HepG2 (cell line): Measurements from ENCODE around the gene HDGFL3. TPM values are rescaled to one million over a fixed set of nuclear protein-coding genes. Genes with fewer than 3 reads are reported as not detected.

ENCODE experiments used
- ATAC-seq: fragments of 200-7000 bp; cut with Tn5 transposase; 3 replicates; pipeline ENCODE4 v1.9.1; 2020; ENCODE audit warnings: mild to moderate bottlenecking, moderate library complexity
- BruUV-seq: library from RNA; stranded (reverse); fragments of 400-500 nt; replicated peaks from 2 replicates; lab custom pipeline; 2021; lab: Mats Ljungman, UMichigan
- CTCF ChIA-PET: fragments of 300-600 bp; formaldehyde crosslinking; extraction: SDS; loops from one replicate; lab custom pipeline; 2021; ENCODE audit warnings: low total read pairs, inconsistent platforms, low intra/inter-chr PET ratio; lab: Yijun Ruan, JAX
- POLR2A ChIA-PET: fragments of 350-600 bp; sonication (Branson Sonifier 250); formaldehyde crosslinking; loops from one replicate; lab custom pipeline; 2020; ENCODE audit warnings: antibody characterized with exemption, inconsistent platforms; lab: Yijun Ruan, JAX
- DNase-seq: peaks from one replicate; pipeline ENCODE4 v3.0.0-alpha.2; 2015; ENCODE audit warnings: low spot score
- FAIRE-seq: peaks from 3 replicates; lab custom pipeline; 2011; peaks lifted over from hg19 to GRCh38; lab: Jason Lieb, UNC
- H2AFZ ChIP-seq: one replicate; pipeline ENCODE4 v1.6.1; 2011; ENCODE audit warnings: low read length, inconsistent platforms
- H3K27ac ChIP-seq: fragments of 300-600 bp; 3 replicates; pipeline ENCODE4 v1.8.0; 2011; ENCODE audit warnings: mixed run types, mild to moderate bottlenecking, mixed read lengths, low read length, inconsistent platforms; ENCODE audit not compliant: insufficient read depth; ENCODE audit errors: extremely low read length
- H3K27me3 ChIP-seq, 2 experiments: fragments of 200-600 bp in 1 of 2; 2 replicates in 1 of 2; 3 replicates in 1 of 2; pipeline versions ENCODE4 v1.6.0 to v1.8.0; 2011; ENCODE audit warnings: low read length in 2 of 2, mild to moderate bottlenecking in 2 of 2, moderate library complexity in 2 of 2, inconsistent platforms in 1 of 2; ENCODE audit not compliant: insufficient read depth in 2 of 2, control insufficient read depth in 1 of 2
- H3K36me3 ChIP-seq, 2 experiments: fragments of 200-600 bp in 1 of 2; replicated peaks in 1 of 2; 2 replicates in 1 of 2; 3 replicates in 1 of 2; pipeline versions ENCODE4 v1.5.1 to v1.8.0; 2011; ENCODE audit warnings: low read length in 2 of 2, inconsistent platforms in 1 of 2; ENCODE audit not compliant: insufficient read depth in 2 of 2, control insufficient read depth in 1 of 2
- H3K4me1 ChIP-seq: 2 replicates; pipeline ENCODE4 v1.5.1; 2012; ENCODE audit warnings: low read length, inconsistent platforms; ENCODE audit not compliant: insufficient read depth
- H3K4me2 ChIP-seq: 2 replicates; pipeline ENCODE4 v1.6.0; 2011; ENCODE audit warnings: low read depth, low read length, inconsistent platforms
- H3K4me3 ChIP-seq, 3 experiments: fragments of 200-600 bp in 1 of 3; sonication (generic), shearing (Covaris generic) in 1 of 3; replicated peaks in 1 of 3; 2 replicates each; pipeline ENCODE4 v1.5.1; 2011 to 2016; ENCODE audit warnings: low read length in 3 of 3, inconsistent platforms in 2 of 3, low read depth in 2 of 3, mild to moderate bottlenecking in 2 of 3, control low read depth in 1 of 3, mixed read lengths in 1 of 3; ENCODE audit not compliant: insufficient read depth in 1 of 3
- H3K79me2 ChIP-seq: one replicate; pipeline ENCODE4 v1.6.1; 2011; ENCODE audit warnings: low read length, inconsistent platforms; ENCODE audit not compliant: insufficient read depth
- H3K9ac ChIP-seq: 2 replicates; pipeline ENCODE4 v1.6.0; 2011; ENCODE audit warnings: mild to moderate bottlenecking, low read depth, low read length, inconsistent platforms; ENCODE audit not compliant: insufficient read depth
- H3K9me3 ChIP-seq: 2 replicates; pipeline ENCODE4 v1.5.1; 2012; ENCODE audit warnings: mild to moderate bottlenecking, low read length
- H4K20me1 ChIP-seq: 2 replicates; pipeline ENCODE4 v1.6.0; 2011; ENCODE audit warnings: inconsistent platforms, mild to moderate bottlenecking, low read length, moderate library complexity; ENCODE audit not compliant: insufficient read depth
- ELF3 ChIP-seq: IDR thresholded peaks from 2 replicates; pipeline ENCODE4 v1.6.1; 2016; ENCODE audit warnings: missing genetic modification reagents, missing compliant biosample characterization
- HIVEP1 ChIP-seq: sonication (generic); formaldehyde crosslinking; IDR thresholded peaks from 2 replicates; pipeline ENCODE4 v1.4.0; 2020; ENCODE audit warnings: mild to moderate bottlenecking, missing genetic modification reagents
- IKZF4 ChIP-seq: sonication (generic); formaldehyde crosslinking; IDR thresholded peaks from 2 replicates; pipeline ENCODE4 v1.5.1; 2020; ENCODE audit warnings: borderline replicate concordance, mild to moderate bottlenecking, low read depth, missing genetic modification reagents; ENCODE audit errors: not compliant biosample characterization
- IRF2 ChIP-seq: IDR thresholded peaks from 2 replicates; pipeline ENCODE4 v1.6.1; 2018; ENCODE audit warnings: missing genetic modification reagents, missing compliant biosample characterization
- MLLT10 ChIP-seq: sonication (generic); formaldehyde crosslinking; IDR thresholded peaks from 2 replicates; pipeline ENCODE4 v1.4.0; 2020; ENCODE audit warnings: missing genetic modification reagents
- ZNF343 ChIP-seq: sonication (generic); formaldehyde crosslinking; IDR thresholded peaks from 2 replicates; pipeline ENCODE4 v1.4.0; 2020; ENCODE audit warnings: mild to moderate bottlenecking, missing genetic modification reagents
- ZNF549 ChIP-seq: sonication (generic); formaldehyde crosslinking; IDR thresholded peaks from 2 replicates; pipeline ENCODE4 v1.5.0; 2020; ENCODE audit warnings: missing genetic modification reagents
- ZNF607 ChIP-seq: sonication (generic); formaldehyde crosslinking; IDR thresholded peaks from 2 replicates; pipeline ENCODE4 v1.5.1; 2020; ENCODE audit warnings: missing genetic modification reagents, mild to moderate bottlenecking, borderline replicate concordance
- ZNF891 ChIP-seq: sonication (generic); formaldehyde crosslinking; IDR thresholded peaks from 2 replicates; pipeline ENCODE4 v1.5.0; 2020; ENCODE audit warnings: mild to moderate bottlenecking, missing genetic modification reagents
- WGBS: methylation state at CpG from one replicate; pipeline ENCODE4 v1.1.6; 2017; ENCODE audit warnings: low lambda C conversion rate; 5-methylcytosine and 5-hydroxymethylcytosine counted together
- in situ Hi-C: cut with HindIII; loops from 2 replicates; pipeline ENCODE4 v1.10.0; 2017; ENCODE audit warnings: low pct_unique_long_range_greater_than_20kb; ENCODE audit not compliant: extremely low pct_ligation_motif_present
- intact Hi-C: fragments of 100-400 bp; cut with micrococcal nuclease; formaldehyde crosslinking; loops from one replicate; pipeline ENCODE4 v1.10.0; 2022; ENCODE audit not compliant: unreplicated experiment
- polyA plus RNA-seq, 8 experiments: library from polyadenylated mRNA; depleted of rRNA in 3 of 8; stranded (reverse) in 7 of 8; unstranded in 1 of 8; fragments of >200 nt; fragmentation: Illumina TruSeq in 4 of 8; extraction: Trizol in 4 of 8; gene quantifications; 2 replicates each; pipeline versions ENCODE4 v1.2.1 to v1.2.3, GENCODE V29; 2011 to 2016; ENCODE audit warnings: low read depth in 4 of 8, missing spikeins in 1 of 8, mixed read lengths in 1 of 8; ENCODE audit not compliant: insufficient read depth in 1 of 8
- total RNA-seq, 5 experiments: library from RNA; depleted of rRNA; stranded (reverse); fragments of >200 nt; fragmentation: Illumina TruSeq; extraction: Trizol; gene quantifications; 2 replicates each; pipeline ENCODE4 v1.2.3, GENCODE V29; 2016; ENCODE audit warnings: low read depth in 1 of 5
- TF ChIP-seq, protein P1 (sequence below): sonication (generic); formaldehyde crosslinking; IDR thresholded peaks from 2 replicates; pipeline ENCODE4 v1.4.0; 2020; ENCODE audit warnings: missing genetic modification reagents
- TF ChIP-seq, protein P2 (sequence below): sonication (generic); formaldehyde crosslinking; IDR thresholded peaks from 2 replicates; pipeline ENCODE4 v1.4.0; 2020; ENCODE audit warnings: missing genetic modification reagents
- TF ChIP-seq, protein P3 (sequence below): sonication (generic); formaldehyde crosslinking; IDR thresholded peaks from 2 replicates; pipeline ENCODE4 v1.4.0; 2020; ENCODE audit warnings: missing genetic modification reagents

The HDGFL3 gene
- total and polyA plus RNA-seq, 2 of the 13 experiments (the other 11 are each of a cell fraction or from before 2014, with no cell fraction given), result 0.07 to 0.09 TPM

DNA sequence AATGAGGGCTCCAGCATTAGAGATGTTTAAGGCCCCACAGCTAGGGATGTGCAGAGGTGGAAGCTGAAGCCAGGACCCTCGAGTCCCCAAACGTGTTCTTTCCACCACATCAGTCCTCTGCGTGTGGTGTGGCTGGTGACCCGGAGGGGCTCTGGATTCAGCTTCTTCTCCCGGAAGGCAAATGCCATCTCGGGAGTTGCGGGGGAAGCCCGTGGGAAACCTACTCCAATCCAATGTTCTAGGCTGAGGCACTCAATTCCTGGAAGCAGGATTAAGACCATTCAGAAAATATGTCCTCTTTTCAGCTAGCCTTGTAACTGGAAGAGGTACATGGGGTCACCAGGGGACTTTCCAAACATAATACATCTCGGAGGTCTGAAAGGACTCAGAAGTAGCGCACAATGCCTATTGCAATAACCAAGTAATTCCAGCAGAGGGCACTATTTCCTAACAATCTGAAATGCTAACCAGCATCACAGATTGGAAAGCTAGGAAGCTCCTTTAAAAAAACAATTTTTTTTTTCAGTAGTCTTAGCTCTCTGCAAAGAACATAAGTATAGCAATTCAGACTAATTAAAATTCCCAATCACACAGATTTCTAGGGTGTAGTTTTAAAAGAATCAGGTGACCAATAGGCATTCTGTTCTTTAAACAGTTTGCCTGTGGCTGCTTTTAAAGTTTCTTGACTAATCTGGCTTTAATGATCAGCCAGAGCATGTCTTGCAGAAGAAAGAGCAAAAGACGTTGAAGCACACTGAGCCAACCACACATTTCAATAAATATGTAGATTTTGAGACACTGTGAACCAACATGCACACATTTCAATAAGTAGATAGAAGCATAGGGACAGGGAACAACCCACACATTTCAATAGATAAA, 40.8 kb upstream of the HDGFL3 start (continued):
- TF ChIP-seq, protein P1, sequence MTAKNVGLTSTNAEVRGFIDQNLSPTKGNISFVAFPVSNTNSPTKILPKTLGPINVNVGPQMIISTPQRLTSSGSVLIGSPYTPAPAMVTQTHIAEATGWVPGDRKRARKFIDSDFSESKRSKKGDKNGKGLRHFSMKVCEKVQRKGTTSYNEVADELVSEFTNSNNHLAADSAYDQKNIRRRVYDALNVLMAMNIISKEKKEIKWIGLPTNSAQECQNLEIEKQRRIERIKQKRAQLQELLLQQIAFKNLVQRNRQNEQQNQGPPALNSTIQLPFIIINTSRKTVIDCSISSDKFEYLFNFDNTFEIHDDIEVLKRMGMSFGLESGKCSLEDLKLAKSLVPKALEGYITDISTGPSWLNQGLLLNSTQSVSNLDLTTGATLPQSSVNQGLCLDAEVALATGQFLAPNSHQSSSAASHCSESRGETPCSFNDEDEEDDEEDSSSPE (CRISPR knock-in tag), result no peak
- TF ChIP-seq IKZF4 (CRISPR knock-in tag) (no peak), IRF2 (no peak), ZNF549 (CRISPR knock-in tag) (no peak)

DNA sequence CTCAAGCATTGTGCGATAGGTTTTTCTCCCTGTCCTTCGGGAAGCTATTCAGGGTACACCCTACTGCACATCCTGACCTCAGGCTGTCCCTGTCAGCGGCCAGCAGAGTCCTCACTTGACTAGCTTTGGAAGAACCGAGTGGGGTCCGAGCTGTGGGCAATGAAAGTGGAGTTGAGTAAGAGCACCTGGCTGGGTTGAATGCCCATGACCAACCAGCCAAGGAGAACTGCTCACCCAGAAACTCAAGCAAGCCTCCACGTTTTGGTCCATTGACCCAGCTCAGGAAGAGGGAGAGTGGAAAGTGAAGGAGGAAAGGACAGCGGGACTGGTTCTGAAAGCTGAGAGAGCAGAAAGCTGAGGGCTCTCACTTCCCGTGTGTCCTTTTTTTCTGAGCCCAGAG, 36.0 kb upstream of the HDGFL3 start:
- Histone ChIP-seq H3K36me3 (no peaks in the 10 kb centered on the region), H3K9me3 (no peaks in the 10 kb centered on the region), H3K4me1 (no peaks in the 10 kb centered on the region), H3K27me3 (no peaks in the 10 kb centered on the region; a peak in 1 of 5 replicates), H2AFZ (no peak overlapping the region), H3K4me3 (no peak overlapping the region), H3K27ac (no peak overlapping the region), H3K9ac (no peak overlapping the region), H3K79me2 (no peaks in the 10 kb centered on the region), H4K20me1 (no peaks in the 10 kb centered on the region), H3K4me2 (no peak overlapping the region)
- CTCF ChIA-PET, result no interaction called here
- intact Hi-C loops (no loop called here), in situ Hi-C loops (no loop called here)
- no peak for FAIRE-seq
- WGBS, result 11% methylated on average over 8 of the region's 8 CpGs
- POLR2A ChIA-PET, result no interaction called here
- no TSS peak for BruUV-seq
- no peak for ATAC-seq
- DNase-seq, result no peak
- TF ChIP-seq HIVEP1 (CRISPR knock-in tag), result no peak
- TF ChIP-seq ZNF607, result no peak
- TF ChIP-seq ELF3, result no peak
- TF ChIP-seq, protein P2, sequence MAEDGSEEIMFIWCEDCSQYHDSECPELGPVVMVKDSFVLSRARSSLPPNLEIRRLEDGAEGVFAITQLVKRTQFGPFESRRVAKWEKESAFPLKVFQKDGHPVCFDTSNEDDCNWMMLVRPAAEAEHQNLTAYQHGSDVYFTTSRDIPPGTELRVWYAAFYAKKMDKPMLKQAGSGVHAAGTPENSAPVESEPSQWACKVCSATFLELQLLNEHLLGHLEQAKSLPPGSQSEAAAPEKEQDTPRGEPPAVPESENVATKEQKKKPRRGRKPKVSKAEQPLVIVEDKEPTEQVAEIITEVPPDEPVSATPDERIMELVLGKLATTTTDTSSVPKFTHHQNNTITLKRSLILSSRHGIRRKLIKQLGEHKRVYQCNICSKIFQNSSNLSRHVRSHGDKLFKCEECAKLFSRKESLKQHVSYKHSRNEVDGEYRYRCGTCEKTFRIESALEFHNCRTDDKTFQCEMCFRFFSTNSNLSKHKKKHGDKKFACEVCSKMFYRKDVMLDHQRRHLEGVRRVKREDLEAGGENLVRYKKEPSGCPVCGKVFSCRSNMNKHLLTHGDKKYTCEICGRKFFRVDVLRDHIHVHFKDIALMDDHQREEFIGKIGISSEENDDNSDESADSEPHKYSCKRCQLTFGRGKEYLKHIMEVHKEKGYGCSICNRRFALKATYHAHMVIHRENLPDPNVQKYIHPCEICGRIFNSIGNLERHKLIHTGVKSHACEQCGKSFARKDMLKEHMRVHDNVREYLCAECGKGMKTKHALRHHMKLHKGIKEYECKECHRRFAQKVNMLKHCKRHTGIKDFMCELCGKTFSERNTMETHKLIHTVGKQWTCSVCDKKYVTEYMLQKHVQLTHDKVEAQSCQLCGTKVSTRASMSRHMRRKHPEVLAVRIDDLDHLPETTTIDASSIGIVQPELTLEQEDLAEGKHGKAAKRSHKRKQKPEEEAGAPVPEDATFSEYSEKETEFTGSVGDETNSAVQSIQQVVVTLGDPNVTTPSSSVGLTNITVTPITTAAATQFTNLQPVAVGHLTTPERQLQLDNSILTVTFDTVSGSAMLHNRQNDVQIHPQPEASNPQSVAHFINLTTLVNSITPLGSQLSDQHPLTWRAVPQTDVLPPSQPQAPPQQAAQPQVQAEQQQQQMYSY, result no peak
- no peak for TF ChIP-seq ZNF891 (CRISPR knock-in tag)
- TF ChIP-seq, protein P3, sequence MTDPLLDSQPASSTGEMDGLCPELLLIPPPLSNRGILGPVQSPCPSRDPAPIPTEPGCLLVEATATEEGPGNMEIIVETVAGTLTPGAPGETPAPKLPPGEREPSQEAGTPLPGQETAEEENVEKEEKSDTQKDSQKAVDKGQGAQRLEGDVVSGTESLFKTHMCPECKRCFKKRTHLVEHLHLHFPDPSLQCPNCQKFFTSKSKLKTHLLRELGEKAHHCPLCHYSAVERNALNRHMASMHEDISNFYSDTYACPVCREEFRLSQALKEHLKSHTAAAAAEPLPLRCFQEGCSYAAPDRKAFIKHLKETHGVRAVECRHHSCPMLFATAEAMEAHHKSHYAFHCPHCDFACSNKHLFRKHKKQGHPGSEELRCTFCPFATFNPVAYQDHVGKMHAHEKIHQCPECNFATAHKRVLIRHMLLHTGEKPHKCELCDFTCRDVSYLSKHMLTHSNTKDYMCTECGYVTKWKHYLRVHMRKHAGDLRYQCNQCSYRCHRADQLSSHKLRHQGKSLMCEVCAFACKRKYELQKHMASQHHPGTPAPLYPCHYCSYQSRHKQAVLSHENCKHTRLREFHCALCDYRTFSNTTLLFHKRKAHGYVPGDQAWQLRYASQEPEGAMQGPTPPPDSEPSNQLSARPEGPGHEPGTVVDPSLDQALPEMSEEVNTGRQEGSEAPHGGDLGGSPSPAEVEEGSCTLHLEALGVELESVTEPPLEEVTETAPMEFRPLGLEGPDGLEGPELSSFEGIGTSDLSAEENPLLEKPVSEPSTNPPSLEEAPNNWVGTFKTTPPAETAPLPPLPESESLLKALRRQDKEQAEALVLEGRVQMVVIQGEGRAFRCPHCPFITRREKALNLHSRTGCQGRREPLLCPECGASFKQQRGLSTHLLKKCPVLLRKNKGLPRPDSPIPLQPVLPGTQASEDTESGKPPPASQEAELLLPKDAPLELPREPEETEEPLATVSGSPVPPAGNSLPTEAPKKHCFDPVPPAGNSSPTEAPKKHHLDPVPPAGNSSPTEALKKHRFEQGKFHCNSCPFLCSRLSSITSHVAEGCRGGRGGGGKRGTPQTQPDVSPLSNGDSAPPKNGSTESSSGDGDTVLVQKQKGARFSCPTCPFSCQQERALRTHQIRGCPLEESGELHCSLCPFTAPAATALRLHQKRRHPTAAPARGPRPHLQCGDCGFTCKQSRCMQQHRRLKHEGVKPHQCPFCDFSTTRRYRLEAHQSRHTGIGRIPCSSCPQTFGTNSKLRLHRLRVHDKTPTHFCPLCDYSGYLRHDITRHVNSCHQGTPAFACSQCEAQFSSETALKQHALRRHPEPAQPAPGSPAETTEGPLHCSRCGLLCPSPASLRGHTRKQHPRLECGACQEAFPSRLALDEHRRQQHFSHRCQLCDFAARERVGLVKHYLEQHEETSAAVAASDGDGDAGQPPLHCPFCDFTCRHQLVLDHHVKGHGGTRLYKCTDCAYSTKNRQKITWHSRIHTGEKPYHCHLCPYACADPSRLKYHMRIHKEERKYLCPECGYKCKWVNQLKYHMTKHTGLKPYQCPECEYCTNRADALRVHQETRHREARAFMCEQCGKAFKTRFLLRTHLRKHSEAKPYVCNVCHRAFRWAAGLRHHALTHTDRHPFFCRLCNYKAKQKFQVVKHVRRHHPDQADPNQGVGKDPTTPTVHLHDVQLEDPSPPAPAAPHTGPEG (CRISPR knock-in tag), result no peak
- no peak for TF ChIP-seq MLLT10 (CRISPR knock-in tag)
- TF ChIP-seq ZNF343, result no peak
